ENCODE data around the gene COL9A2.

GRCh38 chr1:40361637-40362036, 44.6 kb upstream of the COL9A2 start:
- no peak for TF ChIP-seq CTCF (IDR thresholded peaks at IDR 0.05; ENCODE audit: borderline replicate concordance, extremely low read depth, low read length, poor library complexity, severe bottlenecking)
- no peak for TF ChIP-seq EZH2 (IDR thresholded peaks at IDR 0.05; ENCODE audit: borderline replicate concordance, low read depth, low read length, severe bottlenecking)
